ENCODE data around the gene SRPRA. TPM values are rescaled to one million over a fixed set of nuclear protein-coding genes. Genes with fewer than 3 reads are reported as not detected.

Gene SRPRA
- total and polyA plus RNA-seq, 12 donors: 61.5 to 194 (median 107) TPM

- WGBS, 4 donors: 94 to 98% (median 95%) methylated on average over 3 of the region's 3 CpGs
- TF ChIP-seq POLR2A (IDR thresholded peaks at IDR 0.05): no peak
- TF ChIP-seq, protein P1, sequence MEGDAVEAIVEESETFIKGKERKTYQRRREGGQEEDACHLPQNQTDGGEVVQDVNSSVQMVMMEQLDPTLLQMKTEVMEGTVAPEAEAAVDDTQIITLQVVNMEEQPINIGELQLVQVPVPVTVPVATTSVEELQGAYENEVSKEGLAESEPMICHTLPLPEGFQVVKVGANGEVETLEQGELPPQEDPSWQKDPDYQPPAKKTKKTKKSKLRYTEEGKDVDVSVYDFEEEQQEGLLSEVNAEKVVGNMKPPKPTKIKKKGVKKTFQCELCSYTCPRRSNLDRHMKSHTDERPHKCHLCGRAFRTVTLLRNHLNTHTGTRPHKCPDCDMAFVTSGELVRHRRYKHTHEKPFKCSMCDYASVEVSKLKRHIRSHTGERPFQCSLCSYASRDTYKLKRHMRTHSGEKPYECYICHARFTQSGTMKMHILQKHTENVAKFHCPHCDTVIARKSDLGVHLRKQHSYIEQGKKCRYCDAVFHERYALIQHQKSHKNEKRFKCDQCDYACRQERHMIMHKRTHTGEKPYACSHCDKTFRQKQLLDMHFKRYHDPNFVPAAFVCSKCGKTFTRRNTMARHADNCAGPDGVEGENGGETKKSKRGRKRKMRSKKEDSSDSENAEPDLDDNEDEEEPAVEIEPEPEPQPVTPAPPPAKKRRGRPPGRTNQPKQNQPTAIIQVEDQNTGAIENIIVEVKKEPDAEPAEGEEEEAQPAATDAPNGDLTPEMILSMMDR (IDR thresholded peaks at IDR 0.05): no peak
- no peak overlapping the region for H3K27ac ChIP-seq
- peaks cover 0 to 5% of the 10 kb centered on the region in 2 donors for H3K4me1 ChIP-seq (replicated peaks in 1 of 2)
- no peaks in the 10 kb centered on the region for H3K27me3 ChIP-seq
- DNase-seq: no peak
- no peak overlapping the region for H3K4me3 ChIP-seq
- no peaks in the 10 kb centered on the region for H3K9me3 ChIP-seq (replicated peaks in 1 of 3)
- intact Hi-C loops (cut with DNase I): no loop called here
- H3K36me3 ChIP-seq (replicated peaks in 1 of 2): peaks cover 0 to 3% of the 10 kb centered on the region in 2 donors
Observed at GRCh38 chr11:126232683-126233082, 36.0 kb downstream of the SRPRA start.

GRCh38 chr11:126231725-126232459, 36.8 kb downstream of the SRPRA start:
- Histone ChIP-seq H3K4me1 (replicated peaks in 1 of 2) (peaks cover 0 to 5% of the 10 kb centered on the region in 2 donors), H3K4me3 (no peak overlapping the region), H3K27ac (no peak overlapping the region), H3K9me3 (replicated peaks in 1 of 3) (no peaks in the 10 kb centered on the region), H3K36me3 (replicated peaks in 1 of 2) (peaks cover 0 to 3% of the 10 kb centered on the region in 2 donors), H3K27me3 (no peaks in the 10 kb centered on the region)
- intact Hi-C loops (cut with DNase I): no loop called here
- DNase-seq: no peak
- 79 to 82% (median 81%) methylated on average over 6 of the region's 6 CpGs for WGBS, 4 donors
- TF ChIP-seq POLR2A (IDR thresholded peaks at IDR 0.05): no peak
- TF ChIP-seq, protein P1 (IDR thresholded peaks at IDR 0.05): no peak

GRCh38 chr11:126229858-126230540, 38.7 kb downstream of the SRPRA start:
- Histone ChIP-seq H3K4me3 (no peak overlapping the region), H3K27ac (no peak overlapping the region), H3K36me3 (replicated peaks in 1 of 2) (peaks cover 0 to 3% of the 10 kb centered on the region in 2 donors), H3K4me1 (replicated peaks in 1 of 2) (peaks cover 0 to 5% of the 10 kb centered on the region in 2 donors), H3K27me3 (no peaks in the 10 kb centered on the region), H3K9me3 (replicated peaks in 1 of 3) (no peaks in the 10 kb centered on the region)
- 56 to 74% (median 64%) methylated on average over 3 of the region's 3 CpGs for WGBS, 4 donors
- no peak for TF ChIP-seq POLR2A (IDR thresholded peaks at IDR 0.05)
- TF ChIP-seq, protein P1 (IDR thresholded peaks at IDR 0.05): no peak
- intact Hi-C loops (cut with DNase I): no loop called here
- no peak for DNase-seq

- H3K4me3 ChIP-seq: no peak overlapping the region
- H3K36me3 ChIP-seq (replicated peaks in 1 of 2): peaks cover 0 to 3% of the 10 kb centered on the region in 2 donors
- no peak for DNase-seq
- intact Hi-C loops (cut with DNase I): no loop called here
- H3K27me3 ChIP-seq: no peaks in the 10 kb centered on the region
- no peaks in the 10 kb centered on the region for H3K4me1 ChIP-seq (replicated peaks in 1 of 2)
- no peak overlapping the region for H3K27ac ChIP-seq
- no peaks in the 10 kb centered on the region for H3K9me3 ChIP-seq (replicated peaks in 1 of 3)
- 96 to 98% (median 96%) methylated on average over 7 to 11 of the region's 15 CpGs for WGBS, 4 donors
- TF ChIP-seq, protein P1 (IDR thresholded peaks at IDR 0.05): no peak
- no peak for TF ChIP-seq POLR2A (IDR thresholded peaks at IDR 0.05)
Observed at GRCh38 chr11:126226334-126227084, 42.2 kb downstream of the SRPRA start.

All from adrenal gland (tissue), 12 donors.